A549 (cell line): ENCODE results near the gene DNAJB6.

Experiments used
- CEBPB ChIP-seq, 2 experiments: fragments of >200 bp in 1 of 2; sonication (Bioruptor Twin) in 1 of 2; formaldehyde crosslinking in 1 of 2; IDR thresholded peaks; 2 replicates each; pipeline ENCODE4 v1.6.1; 2012 to 2016
- EP300 ChIP-seq, 2 experiments: fragments of >200 bp; sonication (Bioruptor Twin); formaldehyde crosslinking; IDR thresholded peaks; 2 replicates in 1 of 2; 3 replicates in 1 of 2; pipeline ENCODE4 v1.6.1; 2016 to 2017
- HOXB13 ChIP-seq: fragments of 250-450 bp; sonication (Bioruptor Pico); IDR thresholded peaks from 2 replicates; pipeline ENCODE4 v1.5.0; 2020; ENCODE audit warnings: low read depth, mild to moderate bottlenecking, moderate library complexity
- JUN ChIP-seq, 2 experiments: fragments of >200 bp; sonication (Bioruptor Twin); formaldehyde crosslinking; IDR thresholded peaks; 2 replicates in 1 of 2; 3 replicates in 1 of 2; pipeline ENCODE4 v1.6.1; 2016 to 2017
- MAX ChIP-seq: IDR thresholded peaks from 2 replicates; pipeline ENCODE4 v1.6.1; 2012
- NFE2L2 ChIP-seq: fragments of 150-350 bp; conservative IDR thresholded peaks from 2 replicates; pipeline ENCODE4 v1.6.1; 2014; ENCODE audit warnings: low read length
- POLR2A ChIP-seq: IDR thresholded peaks from 2 replicates; pipeline ENCODE4 v1.6.1; 2012; ENCODE audit warnings: mild to moderate bottlenecking, low read length
- RARB ChIP-seq: fragments of 250-450 bp; sonication (Bioruptor Pico); IDR thresholded peaks from 2 replicates; pipeline ENCODE4 v1.8.0; 2021; ENCODE audit warnings: mild to moderate bottlenecking, moderate library complexity
- REST ChIP-seq: fragments of 200-600 bp; sonication (generic); IDR thresholded peaks from 2 replicates; pipeline ENCODE4 v1.6.1; 2016; ENCODE audit warnings: antibody characterized with exemption, mild to moderate bottlenecking, moderate library complexity
- TF ChIP-seq, protein P1 (sequence below): fragments of >200 bp; sonication (Bioruptor Twin); formaldehyde crosslinking; IDR thresholded peaks from 3 replicates; pipeline ENCODE4 v1.5.1; 2016
- TF ChIP-seq, protein P2 (sequence below): fragments of 250-450 bp; sonication (Bioruptor Pico); IDR thresholded peaks from 2 replicates; pipeline ENCODE4 v1.5.0; 2021; ENCODE audit warnings: mild to moderate bottlenecking, moderate library complexity, borderline replicate concordance

DNA sequence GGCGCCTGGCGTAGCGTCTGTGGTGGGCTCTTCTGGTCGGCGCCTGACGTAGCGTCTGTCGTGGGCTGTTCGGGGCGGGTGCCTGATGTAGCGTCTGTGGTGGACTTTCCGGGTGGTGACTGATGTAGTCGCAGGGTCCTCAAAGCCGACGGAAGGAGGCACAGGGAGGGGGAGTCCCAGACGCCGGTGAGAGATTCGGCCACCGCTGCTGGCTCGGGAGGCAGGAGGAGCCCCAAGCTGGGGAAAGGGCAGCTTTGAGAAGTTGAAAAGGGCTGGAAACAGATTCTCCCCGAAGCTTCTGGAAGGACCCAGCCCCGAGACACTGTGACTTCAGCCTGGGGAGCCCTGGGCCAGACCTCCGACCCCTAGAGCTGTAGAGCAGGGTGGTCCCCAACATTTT lies 105.7 kb downstream of the DNAJB6 start:
- no peak for TF ChIP-seq JUN (IDR thresholded peaks at IDR 0.05)
- TF ChIP-seq POLR2A, result no peak
- TF ChIP-seq, protein P1, sequence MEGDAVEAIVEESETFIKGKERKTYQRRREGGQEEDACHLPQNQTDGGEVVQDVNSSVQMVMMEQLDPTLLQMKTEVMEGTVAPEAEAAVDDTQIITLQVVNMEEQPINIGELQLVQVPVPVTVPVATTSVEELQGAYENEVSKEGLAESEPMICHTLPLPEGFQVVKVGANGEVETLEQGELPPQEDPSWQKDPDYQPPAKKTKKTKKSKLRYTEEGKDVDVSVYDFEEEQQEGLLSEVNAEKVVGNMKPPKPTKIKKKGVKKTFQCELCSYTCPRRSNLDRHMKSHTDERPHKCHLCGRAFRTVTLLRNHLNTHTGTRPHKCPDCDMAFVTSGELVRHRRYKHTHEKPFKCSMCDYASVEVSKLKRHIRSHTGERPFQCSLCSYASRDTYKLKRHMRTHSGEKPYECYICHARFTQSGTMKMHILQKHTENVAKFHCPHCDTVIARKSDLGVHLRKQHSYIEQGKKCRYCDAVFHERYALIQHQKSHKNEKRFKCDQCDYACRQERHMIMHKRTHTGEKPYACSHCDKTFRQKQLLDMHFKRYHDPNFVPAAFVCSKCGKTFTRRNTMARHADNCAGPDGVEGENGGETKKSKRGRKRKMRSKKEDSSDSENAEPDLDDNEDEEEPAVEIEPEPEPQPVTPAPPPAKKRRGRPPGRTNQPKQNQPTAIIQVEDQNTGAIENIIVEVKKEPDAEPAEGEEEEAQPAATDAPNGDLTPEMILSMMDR, result no peak
- no peak for TF ChIP-seq REST
- TF ChIP-seq CEBPB (IDR thresholded peaks at IDR 0.05), result no peak
- TF ChIP-seq RARB (CRISPR knock-in tag), result no peak
- TF ChIP-seq, protein P2, sequence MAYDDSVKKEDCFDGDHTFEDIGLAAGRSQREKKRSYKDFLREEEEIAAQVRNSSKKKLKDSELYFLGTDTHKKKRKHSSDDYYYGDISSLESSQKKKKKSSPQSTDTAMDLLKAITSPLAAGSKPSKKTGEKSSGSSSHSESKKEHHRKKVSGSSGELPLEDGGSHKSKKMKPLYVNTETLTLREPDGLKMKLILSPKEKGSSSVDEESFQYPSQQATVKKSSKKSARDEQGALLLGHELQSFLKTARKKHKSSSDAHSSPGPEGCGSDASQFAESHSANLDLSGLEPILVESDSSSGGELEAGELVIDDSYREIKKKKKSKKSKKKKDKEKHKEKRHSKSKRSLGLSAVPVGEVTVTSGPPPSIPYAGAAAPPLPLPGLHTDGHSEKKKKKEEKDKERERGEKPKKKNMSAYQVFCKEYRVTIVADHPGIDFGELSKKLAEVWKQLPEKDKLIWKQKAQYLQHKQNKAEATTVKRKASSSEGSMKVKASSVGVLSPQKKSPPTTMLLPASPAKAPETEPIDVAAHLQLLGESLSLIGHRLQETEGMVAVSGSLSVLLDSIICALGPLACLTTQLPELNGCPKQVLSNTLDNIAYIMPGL, result no peak
- no peak for TF ChIP-seq HOXB13 (CRISPR knock-in tag)
- no peak for TF ChIP-seq EP300 (IDR thresholded peaks at IDR 0.05)
- no peak for TF ChIP-seq MAX
- TF ChIP-seq NFE2L2, result no peak
